Body of pancreas (tissue), 4 donors: ENCODE measurements around the gene NEDD4.

ENCODE experiments used
- CTCF ChIP-seq, 7 experiments: fragments of 450-650 bp in 4 of 7; fragments of 200-600 bp in 3 of 7; sonication (generic) in 3 of 7; IDR thresholded peaks; one replicate each; pipeline ENCODE4 v1.5.1; 2016 to 2019; ENCODE audit warnings: antibody characterized with exemption in 7 of 7
- POLR2A ChIP-seq, 3 donors: fragments of 450-650 bp; IDR thresholded peaks; one replicate each; pipeline ENCODE4 v1.6.1; 2016; ENCODE audit warnings: antibody characterized with exemption in 3 of 3, mild to moderate bottlenecking in 2 of 3

GRCh38 chr15:56040081-56041035 lies 46.9 kb upstream of the NEDD4 start:
- TF ChIP-seq POLR2A (IDR thresholded peaks at IDR 0.05) = peak in 1 of 3 donors; percentile 3
- no peak for TF ChIP-seq CTCF (IDR thresholded peaks at IDR 0.05)
